GM19463 (cell line): ENCODE data around the gene RTN1.

Experiments
- ATAC-seq: cut with Tn5 transposase; IDR thresholded peaks from one replicate; pipeline ENCODE4 v1.9.1; 2021; ENCODE audit warnings: mild to moderate bottlenecking, moderate library complexity; ENCODE audit not compliant: unreplicated experiment

The RTN1 gene

GRCh38 chr14:59811073-59811472, 59.5 kb downstream of the RTN1 start:
- ATAC-seq, result no peak

DNA sequence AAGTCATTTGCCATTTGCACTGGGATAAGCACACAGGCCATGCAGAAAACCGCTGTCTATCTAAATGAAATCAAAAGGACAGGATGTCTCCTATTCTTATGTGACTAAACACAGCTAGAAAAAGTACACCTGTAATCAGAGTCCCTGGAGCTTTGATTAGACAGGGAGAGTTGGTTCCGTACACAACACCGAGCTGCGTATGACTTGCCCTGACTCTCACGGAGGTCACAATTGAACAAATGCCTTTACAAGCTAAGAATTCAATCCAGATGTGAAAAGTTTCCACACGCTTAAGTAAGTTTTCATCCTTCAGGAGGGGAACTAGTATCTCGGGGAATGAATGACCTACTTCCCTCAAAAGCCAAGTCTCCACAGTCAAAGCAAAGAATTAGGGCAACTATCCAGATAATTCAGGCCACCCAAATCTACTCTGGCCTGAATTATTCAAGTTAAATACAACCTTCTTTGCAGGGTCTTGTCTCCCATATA, 67.5 kb downstream of the RTN1 start:
- no peak for ATAC-seq

DNA sequence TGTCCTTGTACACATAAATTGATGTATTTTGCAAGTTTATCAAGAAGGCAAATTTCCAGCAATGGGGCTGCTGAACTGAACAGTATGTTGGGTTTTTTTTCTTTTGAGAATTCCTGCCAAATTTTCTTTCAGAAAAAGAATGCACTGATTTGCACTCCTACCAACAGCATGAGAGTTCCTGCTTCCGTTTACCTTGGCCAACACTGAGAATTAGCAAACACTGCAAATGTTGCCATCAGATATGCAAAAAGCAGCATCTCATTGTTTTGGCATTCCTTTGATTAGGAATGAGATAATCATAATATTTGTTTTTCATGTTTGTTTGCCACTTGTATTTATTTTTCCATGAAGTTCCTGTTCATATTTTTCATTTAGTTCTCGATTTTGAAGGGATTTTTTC, 82.4 kb downstream of the RTN1 start:
- no peak for ATAC-seq

DNA sequence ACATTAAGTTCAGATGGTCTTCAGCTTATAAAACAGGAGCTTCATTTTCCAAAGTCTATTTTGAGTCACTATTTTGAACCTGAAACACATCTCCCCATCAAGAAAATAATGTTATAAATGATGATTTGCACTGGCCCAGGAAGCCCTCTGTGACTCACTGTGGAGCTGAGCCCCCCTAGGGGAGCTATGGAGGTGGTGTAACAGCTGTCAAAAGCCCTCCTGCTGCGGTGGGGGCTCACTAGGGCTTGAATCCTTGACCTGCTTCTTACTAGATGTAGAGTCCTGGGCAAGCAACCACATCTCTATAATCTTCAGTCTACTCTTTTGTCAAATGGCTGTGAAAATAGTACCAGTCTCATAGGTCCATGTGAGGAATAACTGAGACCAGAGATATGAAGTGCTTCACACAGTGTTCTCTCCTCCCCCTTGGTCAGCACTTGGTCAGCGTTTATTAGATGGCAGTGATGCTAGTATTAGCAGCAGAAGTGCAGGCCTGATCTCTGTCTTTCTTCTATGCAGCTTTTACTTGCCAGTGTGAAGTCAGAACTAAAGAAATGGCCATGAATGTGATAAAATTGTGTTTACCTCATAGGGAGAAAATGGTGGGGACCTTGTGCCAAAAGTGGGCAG, 83.4 kb downstream of the RTN1 start:
- ATAC-seq, result no peak

DNA sequence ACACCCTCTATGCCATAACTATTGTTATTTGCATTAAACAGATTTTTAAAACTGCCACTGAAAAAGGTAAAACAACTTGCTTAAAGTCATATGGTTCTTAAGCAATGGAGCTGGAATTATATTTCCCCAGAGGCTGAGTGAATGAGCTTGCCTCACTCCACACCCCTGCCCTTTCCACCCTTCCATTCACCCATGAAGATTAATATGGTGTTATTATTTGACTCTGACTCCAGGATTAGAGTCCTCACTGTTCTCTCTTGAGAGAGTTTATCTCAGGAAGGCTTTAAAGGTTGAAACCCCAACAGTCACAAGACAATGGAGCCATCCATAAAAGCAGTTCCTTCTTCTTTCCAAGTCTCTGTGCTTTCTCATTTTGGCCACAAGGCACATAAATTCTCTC, 84.9 kb downstream of the RTN1 start:
- ATAC-seq, result no peak

- no peak for ATAC-seq
Observed at GRCh38 chr14:59782760-59783159, 87.8 kb downstream of the RTN1 start.

GRCh38 chr14:59777006-59777579, 93.5 kb downstream of the RTN1 start:
- ATAC-seq, result no peak

DNA sequence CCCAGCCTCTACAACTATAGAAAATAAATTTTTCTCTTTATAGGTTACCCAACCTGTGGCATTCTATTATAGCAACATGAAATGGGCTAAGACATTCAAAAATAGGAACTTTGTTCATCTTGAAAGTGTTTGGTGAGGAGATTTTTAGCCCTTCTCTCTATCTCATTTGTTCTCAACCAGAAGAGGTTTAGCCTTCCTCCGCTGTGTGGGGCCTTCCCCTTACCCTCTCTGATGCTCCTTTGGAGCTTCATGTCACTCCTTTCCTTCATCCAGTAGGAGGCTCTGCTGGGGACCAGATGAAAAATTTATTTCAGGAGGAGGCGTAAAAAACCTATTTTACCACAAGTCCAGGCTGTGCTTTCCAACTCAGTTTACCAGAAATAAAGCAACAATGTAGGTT, 94.1 kb downstream of the RTN1 start:
- no peak for ATAC-seq

GRCh38 chr14:59772233-59772632, 98.3 kb downstream of the RTN1 start:
- ATAC-seq, result no peak

DNA sequence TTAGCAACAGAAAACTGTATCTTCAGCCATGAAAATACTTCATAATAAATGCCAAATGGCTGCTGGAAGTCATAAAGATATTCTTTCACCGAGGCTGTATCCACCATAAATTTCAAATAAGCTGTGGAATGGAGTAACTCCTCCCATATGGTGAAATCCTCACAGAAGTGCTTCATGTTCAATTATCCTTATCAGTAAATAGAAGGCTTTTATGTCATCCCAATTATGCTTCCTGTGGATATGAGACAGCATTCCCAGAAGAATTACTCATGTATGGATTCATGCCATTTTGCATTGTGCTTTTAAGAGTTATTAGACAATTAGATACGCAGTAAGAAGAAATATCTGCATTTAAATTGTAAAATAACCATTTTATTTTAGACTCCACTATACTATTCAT, 99.0 kb downstream of the RTN1 start:
- ATAC-seq, result no peak

DNA sequence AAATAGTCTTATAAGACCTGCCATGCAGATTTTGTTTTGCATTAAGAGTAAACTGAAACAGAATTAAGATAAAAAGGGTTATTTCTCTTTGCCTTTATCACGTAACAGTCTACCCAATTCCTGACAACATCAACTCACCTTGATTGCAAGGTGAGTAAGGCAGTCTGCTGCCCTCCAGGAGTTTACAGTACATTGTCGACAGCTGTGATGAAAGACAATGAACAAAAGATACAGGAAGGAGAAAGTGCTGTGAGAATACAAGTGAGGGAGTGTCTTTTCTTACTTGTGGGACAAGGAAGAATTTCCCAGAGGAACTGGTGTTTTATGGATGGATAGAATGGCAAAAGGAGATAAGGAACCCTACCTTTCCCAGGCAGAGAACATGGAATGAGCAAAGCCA, 101.0 kb downstream of the RTN1 start:
- no peak for ATAC-seq

GRCh38 chr14:59768855-59769375, 101.7 kb downstream of the RTN1 start:
- no peak for ATAC-seq

DNA sequence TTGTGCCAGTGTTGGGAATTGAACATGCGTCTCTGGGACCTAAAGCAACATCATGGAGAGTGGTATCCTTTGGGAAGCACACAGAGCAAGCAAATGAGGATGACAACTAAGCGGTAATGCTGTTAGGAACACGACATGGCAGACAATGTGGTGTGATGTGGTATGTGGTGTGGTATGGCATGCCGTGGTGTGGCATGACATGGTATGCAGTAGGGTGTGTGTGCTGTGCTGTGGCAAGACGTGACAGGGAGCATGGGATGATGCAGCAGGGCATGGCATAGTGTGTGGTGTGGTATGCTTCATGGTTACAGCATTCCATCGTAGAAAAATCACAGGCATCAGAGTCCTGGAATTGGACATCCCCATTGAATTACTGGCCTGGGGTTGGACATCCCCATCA, 108.7 kb downstream of the RTN1 start:
- ATAC-seq, result no peak

DNA sequence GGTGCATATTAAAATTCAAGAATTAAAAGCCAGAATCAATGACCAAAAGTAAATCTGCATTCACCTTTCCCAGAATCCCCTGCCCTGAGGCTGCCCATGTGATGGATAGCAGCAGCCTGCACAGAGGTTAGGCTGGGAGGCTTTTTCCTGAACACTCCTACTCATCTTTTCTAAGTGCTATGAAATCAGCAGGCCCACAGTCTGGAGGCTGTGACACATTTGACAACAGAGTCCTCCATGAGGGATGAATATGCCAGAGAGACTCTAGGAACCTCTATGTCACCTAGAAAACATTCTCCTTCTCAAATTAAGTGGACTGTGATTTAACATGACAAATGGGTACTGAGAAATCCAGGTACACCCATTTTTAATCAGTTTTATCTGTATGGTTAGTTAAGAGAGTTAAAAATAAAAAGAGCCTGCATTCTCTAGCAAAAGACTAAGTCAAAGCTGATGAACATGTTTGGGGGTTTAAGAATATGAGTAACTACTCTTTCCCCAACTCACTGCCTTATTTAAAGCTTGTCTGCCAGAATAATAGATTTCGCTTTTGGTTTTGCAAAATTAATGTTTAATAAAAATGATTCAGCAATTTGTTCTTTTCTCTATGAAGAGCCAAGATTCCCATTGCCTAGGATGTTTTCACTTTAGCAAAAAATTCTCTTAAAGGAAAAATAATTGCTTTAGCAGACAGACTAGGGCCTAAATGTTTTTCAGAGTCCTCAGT, 115.0 kb downstream of the RTN1 start:
- ATAC-seq, result no peak

DNA sequence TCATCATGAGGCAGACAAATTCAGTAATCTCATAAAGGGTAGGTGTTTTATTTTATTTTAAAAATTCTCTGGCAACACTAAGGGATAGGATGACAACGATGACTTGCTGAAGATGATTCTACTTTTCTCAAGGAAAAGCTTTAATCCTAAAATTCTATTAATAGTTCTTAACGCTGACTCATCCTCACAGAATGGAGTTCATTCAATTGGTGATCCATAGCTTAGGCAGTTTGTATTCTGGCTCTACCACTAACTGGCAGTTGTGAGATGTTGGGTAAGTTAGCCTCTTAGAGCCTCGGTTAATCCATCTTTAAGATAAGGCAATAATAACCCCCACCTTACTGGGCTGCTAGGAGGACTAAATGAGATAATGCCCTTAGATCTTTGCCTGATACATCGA, 116.3 kb downstream of the RTN1 start:
- ATAC-seq, result no peak

GRCh38 chr14:59753512-59753911, 117.1 kb downstream of the RTN1 start:
- no peak for ATAC-seq

DNA sequence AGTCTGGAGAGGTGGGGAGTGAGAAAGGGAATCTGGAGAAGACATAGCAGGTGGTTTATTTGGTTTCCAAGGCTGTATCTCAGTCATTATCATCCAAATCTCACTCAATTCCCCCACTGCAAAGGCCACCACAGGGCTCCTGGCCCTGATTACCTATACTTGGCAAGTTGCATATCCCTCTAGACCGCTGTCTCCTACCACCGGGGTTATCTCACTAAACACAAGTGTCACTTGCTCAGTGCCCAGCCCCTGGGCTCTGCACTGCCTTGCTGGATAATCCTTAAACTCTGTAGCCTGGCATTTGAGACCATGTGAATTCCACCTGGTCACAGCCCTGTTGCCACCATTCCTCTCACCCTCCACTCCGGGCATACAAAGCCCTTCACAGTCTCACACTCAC, 119.0 kb downstream of the RTN1 start:
- no peak for ATAC-seq

DNA sequence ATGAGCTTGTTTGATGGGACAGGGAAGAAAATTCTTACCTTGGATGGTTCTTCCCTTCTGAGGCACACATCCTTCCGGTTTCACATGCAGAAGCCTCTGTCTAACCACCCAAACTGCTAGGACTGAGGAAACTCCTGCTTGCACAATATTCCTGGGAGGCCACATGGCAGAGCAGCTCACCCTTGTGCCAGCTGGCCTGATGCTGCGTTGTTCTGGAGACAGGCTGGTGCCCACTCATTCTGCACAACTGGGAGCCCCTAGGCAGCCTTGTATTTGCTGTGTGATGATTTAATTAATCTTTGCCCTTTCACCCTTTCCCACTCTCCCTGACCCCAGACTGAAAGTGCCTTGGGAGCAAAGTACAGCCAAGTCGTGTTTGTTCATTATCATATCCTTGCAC, 130.8 kb downstream of the RTN1 start:
- no peak for ATAC-seq

DNA sequence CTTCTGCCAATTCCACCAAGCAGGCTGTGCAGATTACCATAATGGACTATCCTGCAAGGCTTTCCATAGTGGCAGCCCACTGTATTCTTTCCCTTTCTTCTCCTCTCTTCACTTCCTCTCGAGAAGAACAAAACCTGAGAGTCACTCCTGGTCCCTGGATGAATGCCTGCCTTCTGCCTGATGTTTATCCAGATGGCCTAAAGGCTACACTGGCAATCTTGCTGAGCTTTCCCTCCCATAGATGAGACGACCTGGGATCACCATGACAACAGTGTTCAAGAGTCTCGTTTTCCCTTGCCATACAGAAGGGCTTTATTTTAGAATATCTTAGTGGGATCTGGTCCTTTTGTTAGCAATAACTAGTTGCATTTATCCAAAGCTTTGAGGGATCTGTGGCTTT, 142.3 kb downstream of the RTN1 start:
- no peak for ATAC-seq

- ATAC-seq, result no peak
Observed at GRCh38 chr14:59727073-59727661, 143.4 kb downstream of the RTN1 start.

GRCh38 chr14:59711080-59711479, 159.5 kb downstream of the RTN1 start:
- ATAC-seq, result no peak
